H9 (cell line): ENCODE measurements around the gene BEND5. TPM values are rescaled to one million over a fixed set of nuclear protein-coding genes. Genes with fewer than 3 reads are reported as not detected.

Experiments
- DNase-seq: peaks from one replicate; pipeline ENCODE4 v3.0.0-alpha.2; 2017
- H2AFZ ChIP-seq: one replicate; pipeline ENCODE4 v1.6.1; 2013; ENCODE audit warnings: mild to moderate bottlenecking, low read length, control low read depth, moderate library complexity
- H2AK5ac ChIP-seq: 2 replicates; pipeline ENCODE4 v1.6.1; 2013; ENCODE audit warnings: low read length, control low read depth, mixed read lengths; ENCODE audit not compliant: insufficient read length
- H2BK120ac ChIP-seq: one replicate; pipeline ENCODE4 v1.6.1; 2013; ENCODE audit warnings: low read depth, mild to moderate bottlenecking, low read length, control low read depth, inconsistent platforms; ENCODE audit not compliant: poor library complexity, severe bottlenecking
- H2BK12ac ChIP-seq: 2 replicates; pipeline ENCODE4 v1.6.1; 2013; ENCODE audit warnings: low read length, control low read depth, mixed read lengths, low read depth; ENCODE audit not compliant: insufficient read length
- H2BK15ac ChIP-seq: 2 replicates; pipeline ENCODE4 v1.6.1; 2013; ENCODE audit warnings: low read depth, low read length, control low read depth
- H2BK20ac ChIP-seq: one replicate; pipeline ENCODE4 v1.6.1; 2013; ENCODE audit warnings: low read depth, mild to moderate bottlenecking, low read length, control low read depth, inconsistent platforms; ENCODE audit not compliant: poor library complexity, severe bottlenecking
- H2BK5ac ChIP-seq: 2 replicates; pipeline ENCODE4 v1.6.1; 2013; ENCODE audit warnings: low read length, control low read depth, mixed read lengths; ENCODE audit not compliant: insufficient read length
- H3K14ac ChIP-seq: 2 replicates; pipeline ENCODE4 v1.6.1; 2013; ENCODE audit warnings: low read length, control low read depth; ENCODE audit not compliant: insufficient read depth
- H3K18ac ChIP-seq: 2 replicates; pipeline ENCODE4 v1.6.1; 2013; ENCODE audit warnings: low read depth, mild to moderate bottlenecking, mixed read lengths, low read length, control low read depth; ENCODE audit not compliant: insufficient read length
- H3K23ac ChIP-seq: 2 replicates; pipeline ENCODE4 v1.6.1; 2013; ENCODE audit warnings: low read length, control low read depth, mixed read lengths, low read depth; ENCODE audit not compliant: insufficient read length
- H3K23me2 ChIP-seq: 2 replicates; pipeline ENCODE4 v1.6.1; 2013; ENCODE audit warnings: low read depth, mild to moderate bottlenecking, mixed read lengths, low read length, control low read depth; ENCODE audit not compliant: insufficient read length, poor library complexity, severe bottlenecking
- H3K27ac ChIP-seq: 2 replicates; pipeline ENCODE4 v1.5.1; 2013; ENCODE audit warnings: low read length, control low read depth, mixed read lengths, low read depth; ENCODE audit not compliant: insufficient read length
- H3K27me3 ChIP-seq: 2 replicates; pipeline ENCODE4 v1.6.1; 2013; ENCODE audit warnings: low read length, control low read depth, inconsistent platforms; ENCODE audit not compliant: insufficient read depth
- H3K4ac ChIP-seq: 2 replicates; pipeline ENCODE4 v1.6.1; 2013; ENCODE audit warnings: low read depth, mild to moderate bottlenecking, control low read depth, inconsistent platforms, low read length, moderate library complexity
- H3K4me1 ChIP-seq: 2 replicates; pipeline ENCODE4 v1.6.1; 2013; ENCODE audit warnings: low read length, control low read depth, inconsistent platforms; ENCODE audit not compliant: insufficient read depth
- H3K4me2 ChIP-seq: 2 replicates; pipeline ENCODE4 v1.6.1; 2013; ENCODE audit warnings: low read length, control low read depth, mixed read lengths; ENCODE audit not compliant: insufficient read length, insufficient read depth
- H3K56ac ChIP-seq: 2 replicates; pipeline ENCODE4 v1.6.1; 2013; ENCODE audit warnings: low read depth, mild to moderate bottlenecking, mixed read lengths, low read length, control low read depth; ENCODE audit not compliant: insufficient read length
- H3K79me1 ChIP-seq: 2 replicates; pipeline ENCODE4 v1.6.1; 2013; ENCODE audit warnings: low read depth, mild to moderate bottlenecking, moderate library complexity, low read length, control low read depth, inconsistent platforms; ENCODE audit not compliant: insufficient read depth, poor library complexity, severe bottlenecking
- H3K79me2 ChIP-seq: 2 replicates; pipeline ENCODE4 v1.6.1; 2013; ENCODE audit warnings: low read length, control low read depth, inconsistent platforms; ENCODE audit not compliant: insufficient read depth
- H3K9ac ChIP-seq: 2 replicates; pipeline ENCODE4 v1.6.1; 2013; ENCODE audit warnings: low read length, control low read depth, mixed read lengths; ENCODE audit not compliant: insufficient read length; ENCODE audit errors: extremely low read depth
- H3K9me3 ChIP-seq: one replicate; pipeline ENCODE4 v1.6.1; 2013; ENCODE audit warnings: low read depth, low read length, inconsistent platforms; ENCODE audit not compliant: control insufficient read depth
- H3T11ph ChIP-seq: one replicate; pipeline ENCODE4 v1.6.1; 2013; ENCODE audit warnings: mild to moderate bottlenecking, low read length, control low read depth, inconsistent platforms
- H4K20me1 ChIP-seq: one replicate; pipeline ENCODE4 v1.6.1; 2013; ENCODE audit not compliant: control insufficient read depth, insufficient read length, insufficient read depth
- H4K5ac ChIP-seq: 2 replicates; pipeline ENCODE4 v1.6.1; 2013; ENCODE audit warnings: low read depth, mild to moderate bottlenecking, mixed read lengths, low read length, control low read depth; ENCODE audit not compliant: insufficient read length
- H4K8ac ChIP-seq: replicated peaks from 2 replicates; pipeline ENCODE4 v1.6.1; 2013; ENCODE audit warnings: low read length, control low read depth, mixed read lengths, low read depth; ENCODE audit not compliant: insufficient read length
- H4K91ac ChIP-seq: 2 replicates; pipeline ENCODE4 v1.6.1; 2013; ENCODE audit warnings: low read depth, mild to moderate bottlenecking, moderate library complexity, mixed read lengths, low read length, control low read depth; ENCODE audit not compliant: insufficient read length
- H3K27ac Mint-ChIP-seq, 3 experiments: 2 replicates in 2 of 3; 3 replicates in 1 of 3; pipeline ENCODE4 v1.8.0; 2020 to 2021; ENCODE audit warnings: mixed read lengths in 3 of 3, mild to moderate bottlenecking in 1 of 3, moderate library complexity in 1 of 3
- H3K27me3 Mint-ChIP-seq: 2 replicates; pipeline ENCODE4 v1.8.0; 2021; ENCODE audit warnings: low read depth, mild to moderate bottlenecking, moderate library complexity, mixed read lengths
- H3K36me3 Mint-ChIP-seq, 3 experiments: 2 replicates in 2 of 3; 3 replicates in 1 of 3; pipeline ENCODE4 v1.8.0; 2020 to 2021; ENCODE audit warnings: low read depth in 3 of 3, mixed read lengths in 3 of 3; ENCODE audit not compliant: insufficient read depth in 1 of 3
- H3K4me1 Mint-ChIP-seq, 2 experiments: 2 replicates each; pipeline ENCODE4 v1.8.0; 2020; ENCODE audit warnings: mixed read lengths in 2 of 2
- H3K4me3 Mint-ChIP-seq, 2 experiments: 2 replicates in 1 of 2; 3 replicates in 1 of 2; pipeline ENCODE4 v1.8.0; 2020 to 2021; ENCODE audit warnings: mild to moderate bottlenecking in 2 of 2, mixed read lengths in 2 of 2, moderate library complexity in 1 of 2
- H3K9me3 Mint-ChIP-seq, 2 experiments: 2 replicates in 1 of 2; 3 replicates in 1 of 2; pipeline ENCODE4 v1.8.0; 2020; ENCODE audit warnings: mild to moderate bottlenecking in 2 of 2, mixed read lengths in 2 of 2, moderate library complexity in 1 of 2
- total RNA-seq: library from RNA; stranded (reverse); gene quantifications from 2 replicates; pipeline ENCODE4 v1.2.1, GENCODE V29; 2021
- TF ChIP-seq, protein P1 (sequence below): fragments of 200-600 bp; sonication (generic); conservative IDR thresholded peaks from 3 replicates; pipeline ENCODE4 v1.8.0; 2021; ENCODE audit warnings: antibody characterized with exemption, mild to moderate bottlenecking

The BEND5 gene
- total RNA-seq, 1 experiment from 2014 or later: 4.8 TPM

DNA sequence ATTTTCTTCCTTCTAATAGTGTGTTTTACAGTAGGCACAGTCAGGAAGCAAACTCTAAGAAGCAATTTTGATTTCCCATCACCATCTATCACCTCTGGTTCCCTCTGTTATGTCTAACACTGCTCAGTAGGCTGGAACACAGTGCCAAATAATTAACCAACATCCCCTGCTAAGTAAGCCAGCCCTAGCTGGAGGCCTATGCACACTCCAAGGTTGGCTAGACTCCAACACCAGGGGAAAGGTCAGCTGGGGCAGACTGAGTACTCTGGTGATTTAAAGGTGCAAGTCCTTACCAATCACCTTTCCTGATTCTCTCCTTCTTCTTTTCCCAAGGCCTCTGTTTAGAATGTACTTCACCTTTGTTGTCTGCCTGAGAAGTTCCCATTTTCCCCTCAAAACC, 46.5 kb upstream of the BEND5 start:
- no peak for DNase-seq
- H2AFZ ChIP-seq: no peak overlapping the region
- H3K27ac Mint-ChIP-seq: peak overlapping the region in 1 of 3 experiments; percentile 62; a peak in 1 of 7 replicates
- no peaks in the 10 kb centered on the region for H4K20me1 ChIP-seq
- H3K4ac ChIP-seq: no peak overlapping the region
- no peak overlapping the region for H2BK15ac ChIP-seq
- H3K23me2 ChIP-seq: no peaks in the 10 kb centered on the region
- H4K8ac ChIP-seq: no peak overlapping the region
- H3K79me2 ChIP-seq: no peaks in the 10 kb centered on the region
- no peak overlapping the region for H3K4me3 Mint-ChIP-seq
- no peak overlapping the region for H3K9ac ChIP-seq
- H3K4me1 ChIP-seq: no peaks in the 10 kb centered on the region
- H3K14ac ChIP-seq: no peak overlapping the region
- no peak overlapping the region for H2BK5ac ChIP-seq
- no peaks in the 10 kb centered on the region for H3K36me3 Mint-ChIP-seq
- no peak overlapping the region for H4K5ac ChIP-seq
- no peak overlapping the region for H2BK120ac ChIP-seq
- H2BK20ac ChIP-seq: no peak overlapping the region
- no peak overlapping the region for H2AK5ac ChIP-seq
- H3K79me1 ChIP-seq: no peaks in the 10 kb centered on the region
- no peak overlapping the region for H3K18ac ChIP-seq
- no peaks in the 10 kb centered on the region for H3K4me1 Mint-ChIP-seq
- H3K27me3 Mint-ChIP-seq: peaks cover 27% of the 10 kb centered on the region
- H3K27ac ChIP-seq: no peak overlapping the region
- no peak overlapping the region for H3K4me2 ChIP-seq
- H3K23ac ChIP-seq: no peak overlapping the region
- no peak overlapping the region for H3T11ph ChIP-seq
- no peaks in the 10 kb centered on the region for H3K27me3 ChIP-seq
- H3K9me3 ChIP-seq: no peaks in the 10 kb centered on the region
- TF ChIP-seq, protein P1, sequence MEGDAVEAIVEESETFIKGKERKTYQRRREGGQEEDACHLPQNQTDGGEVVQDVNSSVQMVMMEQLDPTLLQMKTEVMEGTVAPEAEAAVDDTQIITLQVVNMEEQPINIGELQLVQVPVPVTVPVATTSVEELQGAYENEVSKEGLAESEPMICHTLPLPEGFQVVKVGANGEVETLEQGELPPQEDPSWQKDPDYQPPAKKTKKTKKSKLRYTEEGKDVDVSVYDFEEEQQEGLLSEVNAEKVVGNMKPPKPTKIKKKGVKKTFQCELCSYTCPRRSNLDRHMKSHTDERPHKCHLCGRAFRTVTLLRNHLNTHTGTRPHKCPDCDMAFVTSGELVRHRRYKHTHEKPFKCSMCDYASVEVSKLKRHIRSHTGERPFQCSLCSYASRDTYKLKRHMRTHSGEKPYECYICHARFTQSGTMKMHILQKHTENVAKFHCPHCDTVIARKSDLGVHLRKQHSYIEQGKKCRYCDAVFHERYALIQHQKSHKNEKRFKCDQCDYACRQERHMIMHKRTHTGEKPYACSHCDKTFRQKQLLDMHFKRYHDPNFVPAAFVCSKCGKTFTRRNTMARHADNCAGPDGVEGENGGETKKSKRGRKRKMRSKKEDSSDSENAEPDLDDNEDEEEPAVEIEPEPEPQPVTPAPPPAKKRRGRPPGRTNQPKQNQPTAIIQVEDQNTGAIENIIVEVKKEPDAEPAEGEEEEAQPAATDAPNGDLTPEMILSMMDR: no peak
- H3K9me3 Mint-ChIP-seq: no peaks in the 10 kb centered on the region
- H4K91ac ChIP-seq: no peak overlapping the region
- H3K56ac ChIP-seq: no peak overlapping the region
- H2BK12ac ChIP-seq: no peak overlapping the region
